DND-41 (cell line): Measurements from ENCODE around the gene TSHZ1.

Experiments
- CTCF ChIP-seq: IDR thresholded peaks from 2 replicates; pipeline ENCODE4 v1.5.1; 2012; ENCODE audit warnings: borderline replicate concordance, low read length, moderate library complexity, mild to moderate bottlenecking; ENCODE audit not compliant: poor library complexity, severe bottlenecking; ENCODE audit errors: extremely low read depth
- EZH2 ChIP-seq: IDR thresholded peaks from 3 replicates; pipeline ENCODE4 v1.6.1; 2012; ENCODE audit warnings: borderline replicate concordance, low read depth, mild to moderate bottlenecking, moderate library complexity, low read length, inconsistent platforms; ENCODE audit not compliant: severe bottlenecking

GRCh38 chr18:75307530-75307929 is 96.9 kb downstream of the TSHZ1 start:
- TF ChIP-seq CTCF (no peak), EZH2 (no peak)
